Activated CD8-positive, alpha-beta memory T cell treated with anti-CD3 and anti-CD28 coated beads, Interleukin-2, amount 50 U/mL, for 24 hours (primary cell): Measurements from ENCODE around the gene DDX52.

Experiments used
- DNase-seq: peaks from one replicate; pipeline ENCODE4 v3.0.0-alpha.2; 2020; ENCODE audit errors: extremely low read depth

DDX52 gene

DNA sequence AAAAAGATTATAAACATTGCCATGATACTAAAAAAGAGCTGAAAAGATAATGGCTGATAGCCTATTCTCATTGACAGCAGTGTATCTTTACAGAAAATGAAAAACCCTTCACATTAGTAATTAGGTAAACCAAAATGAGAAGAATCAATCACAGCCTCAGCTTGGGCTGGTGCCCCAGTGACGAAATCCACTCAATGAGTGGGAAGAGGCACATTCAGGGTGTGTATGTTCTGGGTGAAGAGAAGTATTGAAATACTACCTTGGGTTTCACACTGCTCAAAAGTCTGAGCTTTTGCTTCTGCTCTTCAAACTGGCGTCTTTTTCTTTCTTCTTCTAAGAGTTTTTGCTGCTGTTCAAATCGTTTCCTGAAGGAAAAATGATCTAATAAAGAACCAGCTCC is 58.2 kb downstream of the DDX52 start:
- DNase-seq, result no peak

DNA sequence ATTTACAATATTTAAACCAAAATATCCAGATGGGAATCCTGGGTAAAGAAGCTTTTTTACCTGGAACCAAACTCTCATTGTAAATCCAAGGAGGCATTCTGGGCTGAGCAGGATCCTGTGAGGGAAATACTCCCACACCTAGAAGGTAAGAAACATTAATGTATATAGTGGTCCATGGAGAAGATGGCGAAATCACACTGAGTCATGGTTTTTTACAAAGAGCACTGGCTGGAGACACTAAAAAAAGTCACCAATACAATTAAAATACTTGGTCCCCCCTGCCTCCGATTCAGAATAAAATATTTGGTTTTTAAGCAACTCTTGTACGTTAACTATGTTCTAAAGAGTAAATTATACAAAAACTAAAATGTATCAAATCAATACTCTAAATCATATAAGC is 67.0 kb downstream of the DDX52 start:
- DNase-seq, result no peak

DNA sequence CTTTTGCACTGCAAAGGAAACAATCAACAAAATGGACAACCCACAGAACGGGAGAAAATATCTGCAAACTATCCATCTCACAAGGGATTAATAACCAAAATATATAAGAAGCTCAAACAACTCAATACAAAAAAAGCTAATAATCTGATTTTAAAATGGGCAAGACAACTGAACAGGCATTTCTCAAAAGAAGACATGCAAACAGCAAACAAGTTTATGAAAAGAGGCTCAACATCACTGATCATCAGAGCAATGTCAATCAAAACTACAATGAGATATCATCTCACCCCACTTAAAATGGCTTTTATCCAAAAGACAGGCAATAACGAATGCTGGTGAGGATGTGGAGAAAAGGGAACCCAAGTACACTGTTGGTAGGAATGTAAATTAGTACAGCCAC is 68.8 kb downstream of the DDX52 start:
- DNase-seq, result no peak

DNA sequence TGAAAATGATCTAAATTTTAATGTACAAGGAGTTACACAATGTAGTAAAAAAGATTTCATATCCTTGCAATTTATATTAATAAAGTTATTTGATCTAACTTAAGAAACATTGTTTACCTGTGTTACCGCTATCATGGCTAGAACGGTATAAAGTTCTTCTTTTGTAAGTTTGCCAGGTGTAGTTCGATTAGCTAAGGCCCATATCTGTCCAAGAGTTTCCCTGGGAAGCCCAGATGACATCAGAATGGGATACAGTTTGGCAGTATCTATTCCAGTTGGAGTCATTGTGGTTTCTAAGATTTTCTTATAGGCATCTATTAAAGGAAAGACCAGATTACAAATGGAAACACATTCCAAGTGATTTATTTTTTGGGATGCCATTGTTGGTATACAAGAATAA is 71.6 kb downstream of the DDX52 start:
- no peak for DNase-seq

DNA sequence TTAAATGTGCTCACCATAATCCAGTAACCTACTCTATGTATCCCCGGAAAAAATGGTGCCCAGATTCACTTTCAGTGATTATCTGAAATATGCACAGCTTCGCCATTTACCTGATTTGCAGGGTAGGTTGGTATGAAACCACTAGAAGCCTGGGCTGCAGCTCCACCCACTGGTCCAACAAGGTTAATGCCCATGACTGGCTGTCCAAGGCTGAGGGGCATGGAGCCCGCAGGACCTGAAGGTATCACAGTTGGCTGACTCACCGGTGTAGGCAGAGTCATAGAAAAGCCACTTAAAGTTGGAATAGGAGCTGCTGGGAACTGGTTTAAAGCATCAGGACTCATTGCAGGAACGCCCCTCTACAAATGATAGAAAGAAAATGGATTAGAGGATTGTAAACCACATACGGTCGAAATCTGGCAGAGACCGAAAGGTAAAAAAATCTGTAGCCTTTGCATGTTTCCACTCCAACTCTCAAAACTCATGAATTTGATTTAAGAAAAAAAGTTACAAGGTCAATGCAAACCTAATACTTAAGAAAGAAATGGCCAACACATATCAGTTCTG is 72.6 kb downstream of the DDX52 start:
- DNase-seq, result no peak

DNA sequence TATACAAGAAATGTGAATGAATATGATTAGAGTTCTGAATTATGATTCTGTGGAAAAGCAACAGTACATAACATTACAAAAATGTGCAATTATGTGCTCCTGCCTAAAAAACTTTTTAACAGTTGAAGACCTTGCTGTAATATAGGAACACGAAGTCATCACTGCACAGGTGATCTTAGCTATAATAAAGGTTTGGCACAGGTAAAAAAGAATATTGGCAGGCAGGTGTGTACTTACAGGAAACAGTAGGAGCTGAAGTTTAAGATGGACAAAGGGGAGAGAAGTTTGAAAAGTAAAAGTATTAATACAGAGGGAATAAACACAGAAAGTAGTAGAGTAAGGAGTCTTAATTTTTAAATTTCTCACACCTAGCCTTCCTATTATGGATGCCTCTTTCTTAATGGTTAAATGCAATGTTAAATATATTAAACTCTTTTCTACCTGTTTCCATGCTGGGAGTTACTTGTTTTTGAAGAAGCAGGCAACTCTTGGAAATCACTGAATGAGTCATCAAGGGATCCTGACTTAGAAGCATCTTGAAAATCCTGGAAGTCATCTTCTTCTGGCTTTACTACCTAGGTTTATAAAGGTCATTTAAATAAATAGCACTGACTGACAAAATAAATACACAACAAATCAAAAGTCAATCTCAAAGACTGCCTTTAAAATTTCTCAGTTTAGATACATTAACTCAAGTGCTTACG is 74.7 kb downstream of the DDX52 start:
- DNase-seq, result no peak

DNA sequence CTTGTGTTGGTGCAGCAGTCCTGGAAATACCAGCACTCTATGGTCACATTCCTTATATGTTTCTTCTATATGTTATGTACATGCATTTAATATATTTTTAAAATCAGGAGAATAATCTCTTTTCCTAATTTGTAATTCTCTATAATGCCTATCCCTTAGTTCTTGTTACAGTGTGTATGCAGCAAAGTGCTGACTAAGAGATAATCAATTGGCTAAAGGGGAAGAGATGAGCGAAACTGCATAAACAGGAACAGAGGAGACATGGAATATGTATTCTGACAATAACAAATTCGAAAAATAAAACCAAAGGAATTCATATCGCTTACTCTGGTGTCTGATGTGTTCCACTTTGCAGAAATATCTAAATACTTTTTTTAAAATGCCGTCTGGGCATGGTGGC is 75.7 kb downstream of the DDX52 start:
- no peak for DNase-seq

DNA sequence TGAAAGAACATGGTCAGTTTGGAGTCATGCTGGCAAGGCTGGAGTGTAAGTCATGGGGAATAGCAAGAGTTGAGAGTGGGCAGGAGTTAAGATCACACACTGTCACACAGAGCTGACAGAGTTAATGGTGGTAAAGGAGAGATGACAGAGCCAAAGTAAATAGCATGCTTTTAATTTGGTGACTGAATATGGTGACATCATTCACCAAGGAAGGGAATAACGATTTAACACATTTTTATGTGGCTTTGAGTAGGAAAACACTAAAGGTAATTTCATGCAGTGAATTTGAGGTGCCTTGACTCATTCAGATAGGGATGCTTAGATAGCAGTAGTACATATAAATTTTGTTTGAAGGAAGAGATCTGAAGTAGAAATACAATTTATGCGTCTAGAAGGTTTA is 76.1 kb downstream of the DDX52 start:
- no peak for DNase-seq

DNA sequence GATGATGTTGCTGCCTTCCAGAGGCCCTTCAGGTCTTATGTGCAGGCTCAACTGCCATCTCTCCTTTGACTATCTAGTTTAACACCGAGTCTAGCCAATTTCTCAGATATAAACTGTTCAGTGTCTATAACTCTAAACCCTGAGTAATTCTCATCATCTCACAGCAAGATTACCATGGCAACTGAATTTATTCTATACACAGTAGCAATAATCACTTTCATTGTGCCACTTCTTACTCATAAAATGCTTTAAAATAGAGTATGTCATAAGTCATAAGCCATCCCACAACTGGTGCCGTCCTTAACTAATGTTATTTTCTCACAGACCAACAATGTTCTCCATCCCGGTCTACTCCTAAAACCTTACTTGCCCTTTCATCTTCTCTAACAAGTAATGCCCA is 79.0 kb downstream of the DDX52 start:
- no peak for DNase-seq

DNA sequence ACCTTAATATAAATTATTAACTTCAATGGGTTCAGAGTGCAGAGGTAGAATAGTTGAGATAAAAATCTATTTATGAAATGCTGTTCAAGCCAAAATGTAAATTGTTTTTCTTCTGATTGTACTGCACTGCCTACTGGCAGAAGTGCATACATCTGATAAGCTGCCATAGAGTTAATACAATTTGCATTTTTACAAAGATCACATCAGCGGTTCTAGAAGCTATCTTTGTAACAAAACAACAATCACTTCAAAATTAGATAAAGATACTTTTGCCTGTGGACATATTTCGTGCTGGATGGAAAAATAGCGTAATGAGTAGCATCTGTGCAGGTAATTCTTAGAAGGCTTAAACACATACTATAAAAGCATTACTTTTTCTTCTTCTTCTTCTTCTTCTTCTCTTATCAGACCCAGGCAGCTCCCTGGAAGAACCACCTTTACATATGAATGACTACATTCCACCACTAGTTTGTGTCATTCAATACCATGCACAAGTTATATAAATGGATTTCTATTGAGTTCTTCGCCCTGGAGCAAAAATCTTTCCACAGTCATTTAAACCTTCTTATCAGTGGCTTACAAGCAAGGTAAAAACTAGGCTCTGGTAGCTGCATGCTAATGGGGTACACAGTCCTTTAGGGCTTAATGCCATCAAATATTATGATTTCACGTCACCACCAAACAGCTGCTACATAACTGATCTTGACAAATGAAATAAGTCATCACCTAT is 81.1 kb downstream of the DDX52 start:
- no peak for DNase-seq
